PC-9 (cell line): ENCODE data around the gene REC114. TPM values are rescaled to one million over a fixed set of nuclear protein-coding genes. Genes with fewer than 3 reads are reported as not detected.

Experiments used
- BruUV-seq: library from RNA; stranded (reverse); fragments of 400-500 nt; replicated peaks from 2 replicates; lab custom pipeline; 2021; lab: Mats Ljungman, UMichigan
- CTCF ChIA-PET: fragments of 300-600 bp; sonication (Branson Sonifier 250); formaldehyde crosslinking; loops from one replicate; lab custom pipeline; 2022; ENCODE audit warnings: antibody characterized with exemption; lab: Charles Lee
- POLR2A ChIA-PET: fragments of 300-600 bp; sonication (Branson Sonifier 250); formaldehyde crosslinking; loops from one replicate; lab custom pipeline; 2022; ENCODE audit warnings: antibody characterized with exemption; ENCODE audit not compliant: unreplicated experiment; lab: Charles Lee
- DNase-seq, 2 experiments: peaks; one replicate each; pipeline versions ENCODE4 v3.0.0 to v3.0.0-alpha.2; 2015 to 2022; ENCODE audit warnings: mixed read lengths in 1 of 2
- H2AFZ ChIP-seq: fragments of 200-600 bp; sonication (generic); 2 replicates; pipeline ENCODE4 v1.8.1; 2017; ENCODE audit warnings: antibody characterized with exemption
- H3F3A ChIP-seq: fragments of 200-600 bp; sonication (generic); 2 replicates; pipeline ENCODE4 v1.8.1; 2017; ENCODE audit warnings: antibody characterized with exemption, mild to moderate bottlenecking, low read depth; ENCODE audit not compliant: insufficient read depth
- H3K27ac ChIP-seq: fragments of 200-600 bp; sonication (generic); 2 replicates; pipeline ENCODE4 v1.6.1; 2016; ENCODE audit warnings: mixed run types
- H3K27me3 ChIP-seq: fragments of 200-600 bp; sonication (generic); 2 replicates; pipeline ENCODE4 v1.6.1; 2016; ENCODE audit warnings: low read depth, mixed run types; ENCODE audit not compliant: insufficient read depth
- H3K36me3 ChIP-seq: fragments of 200-600 bp; sonication (generic); 2 replicates; pipeline ENCODE4 v1.6.1; 2016; ENCODE audit warnings: low read depth, mixed run types
- H3K4me1 ChIP-seq: fragments of 200-600 bp; sonication (generic); replicated peaks from 2 replicates; pipeline ENCODE4 v1.6.1; 2016; ENCODE audit warnings: mixed run types; ENCODE audit not compliant: insufficient read depth
- H3K4me2 ChIP-seq: fragments of 200-600 bp; sonication (generic); 2 replicates; pipeline ENCODE4 v1.6.1; 2017; ENCODE audit warnings: mixed run types
- H3K4me3 ChIP-seq: fragments of 200-600 bp; sonication (generic); 2 replicates; pipeline ENCODE4 v1.6.1; 2016; ENCODE audit warnings: mixed run types
- H3K79me2 ChIP-seq: fragments of 200-600 bp; sonication (generic); 2 replicates; pipeline ENCODE4 v1.6.1; 2017; ENCODE audit warnings: low read depth, mixed run types
- H3K9me2 ChIP-seq: fragments of 200-600 bp; sonication (generic); 2 replicates; pipeline ENCODE4 v1.8.1; 2017; ENCODE audit warnings: mild to moderate bottlenecking; ENCODE audit not compliant: insufficient read depth
- H3K9me3 ChIP-seq: fragments of 200-600 bp; sonication (generic); 2 replicates; pipeline ENCODE4 v1.8.1; 2016; ENCODE audit warnings: low read depth; ENCODE audit not compliant: insufficient read depth
- H4K20me1 ChIP-seq: fragments of 200-600 bp; sonication (generic); 2 replicates; pipeline ENCODE4 v1.8.1; 2017; ENCODE audit not compliant: insufficient read depth
- EZH2 ChIP-seq: fragments of 200-600 bp; sonication (generic); IDR thresholded peaks from 2 replicates; pipeline ENCODE4 v1.8.0; 2017; ENCODE audit warnings: antibody characterized with exemption, low read depth
- intact Hi-C: fragments of 100-400 bp; cut with micrococcal nuclease; formaldehyde crosslinking; loops from one replicate; pipeline ENCODE4 v1.10.0; 2022; ENCODE audit not compliant: unreplicated experiment
- total RNA-seq: library from RNA; stranded (reverse); gene quantifications from 2 replicates; pipeline ENCODE4 v1.2.3, GENCODE V29; 2021
- TF ChIP-seq, protein P1 (sequence below): fragments of 200-600 bp; sonication (generic); conservative IDR thresholded peaks from 2 replicates; pipeline ENCODE4 v1.6.1; 2017; ENCODE audit warnings: mixed run types, antibody characterized with exemption, mild to moderate bottlenecking, moderate library complexity

Gene REC114
- total RNA-seq, 1 experiment from 2014 or later = not detected

DNA sequence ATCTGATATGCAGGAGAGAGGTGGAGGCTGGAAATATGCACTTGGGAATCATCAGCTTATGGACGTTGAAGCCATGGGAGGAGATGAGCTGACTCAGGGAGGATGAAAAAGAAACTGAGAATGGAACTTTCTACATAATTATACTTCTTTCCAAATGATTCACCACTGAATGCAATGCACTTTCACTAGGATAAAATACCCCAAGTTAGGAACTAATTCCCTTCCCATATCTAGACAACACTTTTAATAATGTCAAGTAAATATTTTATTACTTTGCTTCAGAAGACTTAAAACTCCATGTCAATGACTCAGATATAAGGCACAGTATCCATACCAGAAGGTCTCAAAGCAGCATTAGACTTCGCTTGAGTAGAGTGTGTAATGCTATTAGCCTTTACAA, 166.0 kb downstream of the REC114 start:
- Histone ChIP-seq H3K9me2 (no peaks in the 10 kb centered on the region), H3K27ac (no peak overlapping the region), H3K9me3 (no peaks in the 10 kb centered on the region), H3K79me2 (peaks cover 94% of the 10 kb centered on the region), H3K4me3 (no peak overlapping the region), H3K36me3 (no peaks in the 10 kb centered on the region), H4K20me1 (peaks cover 8% of the 10 kb centered on the region), H3K4me2 (no peak overlapping the region), H2AFZ (no peak overlapping the region), H3K4me1 (no peaks in the 10 kb centered on the region), H3F3A (no peaks in the 10 kb centered on the region; the same call in 1 of the 2 replicates), H3K27me3 (no peaks in the 10 kb centered on the region)
- intact Hi-C loops = no loop called here
- TF ChIP-seq, protein P1, sequence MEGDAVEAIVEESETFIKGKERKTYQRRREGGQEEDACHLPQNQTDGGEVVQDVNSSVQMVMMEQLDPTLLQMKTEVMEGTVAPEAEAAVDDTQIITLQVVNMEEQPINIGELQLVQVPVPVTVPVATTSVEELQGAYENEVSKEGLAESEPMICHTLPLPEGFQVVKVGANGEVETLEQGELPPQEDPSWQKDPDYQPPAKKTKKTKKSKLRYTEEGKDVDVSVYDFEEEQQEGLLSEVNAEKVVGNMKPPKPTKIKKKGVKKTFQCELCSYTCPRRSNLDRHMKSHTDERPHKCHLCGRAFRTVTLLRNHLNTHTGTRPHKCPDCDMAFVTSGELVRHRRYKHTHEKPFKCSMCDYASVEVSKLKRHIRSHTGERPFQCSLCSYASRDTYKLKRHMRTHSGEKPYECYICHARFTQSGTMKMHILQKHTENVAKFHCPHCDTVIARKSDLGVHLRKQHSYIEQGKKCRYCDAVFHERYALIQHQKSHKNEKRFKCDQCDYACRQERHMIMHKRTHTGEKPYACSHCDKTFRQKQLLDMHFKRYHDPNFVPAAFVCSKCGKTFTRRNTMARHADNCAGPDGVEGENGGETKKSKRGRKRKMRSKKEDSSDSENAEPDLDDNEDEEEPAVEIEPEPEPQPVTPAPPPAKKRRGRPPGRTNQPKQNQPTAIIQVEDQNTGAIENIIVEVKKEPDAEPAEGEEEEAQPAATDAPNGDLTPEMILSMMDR = no peak
- TF ChIP-seq EZH2 = no peak
- POLR2A ChIA-PET = no interaction called here
- BruUV-seq = no TSS peak
- DNase-seq = no peak
- CTCF ChIA-PET = no interaction called here

Other genes with a start within 250 kb of the REC114 start
- gene HCN4, start 74.2 kb upstream of the REC114 start, total RNA-seq = not detected in 2 replicates
- gene NPTN, start 190.2 kb downstream of the REC114 start, total RNA-seq = 61.8 and 101 TPM in 2 replicates
- gene CD276, start 241.2 kb downstream of the REC114 start, total RNA-seq = 82.6 and 91.1 TPM in 2 replicates